Skeletal muscle tissue (tissue), 4 donors: ENCODE data around the gene TMEM222. TPM values are rescaled to one million over a fixed set of nuclear protein-coding genes. Genes with fewer than 3 reads are reported as not detected.

Source experiments
- H3K27ac ChIP-seq: one replicate; pipeline ENCODE4 v1.7.0; 2013; ENCODE audit warnings: mild to moderate bottlenecking, low read depth, low read length, inconsistent platforms
- H3K27me3 ChIP-seq, 3 donors: one replicate each; pipeline ENCODE4 v1.7.0; 2013; ENCODE audit warnings: low read length in 3 of 3; ENCODE audit not compliant: control insufficient read depth in 3 of 3, insufficient read depth in 3 of 3
- H3K36me3 ChIP-seq, 3 donors: one replicate each; pipeline ENCODE4 v1.7.0; 2013; ENCODE audit warnings: low read length in 3 of 3; ENCODE audit not compliant: control insufficient read depth in 3 of 3, insufficient read depth in 3 of 3
- H3K4me1 ChIP-seq, 3 donors: one replicate each; pipeline ENCODE4 v1.7.0; 2013; ENCODE audit warnings: low read length in 3 of 3, mild to moderate bottlenecking in 3 of 3; ENCODE audit not compliant: control insufficient read depth in 3 of 3, insufficient read depth in 3 of 3
- H3K4me3 ChIP-seq, 3 donors: one replicate each; pipeline ENCODE4 v1.7.0; 2013; ENCODE audit warnings: low read length in 3 of 3
- H3K9ac ChIP-seq, 3 donors: one replicate each; pipeline ENCODE4 v1.7.0; 2013; ENCODE audit warnings: low read length in 3 of 3, mild to moderate bottlenecking in 3 of 3, moderate library complexity in 2 of 3, low read depth in 1 of 3
- H3K9me3 ChIP-seq, 3 donors: one replicate each; pipeline ENCODE4 v1.7.0; 2013; ENCODE audit warnings: low read length in 3 of 3; ENCODE audit not compliant: control insufficient read depth in 3 of 3
- total RNA-seq: library from RNA; depleted of rRNA; stranded (reverse); fragments of >200 nt; gene quantifications from one replicate; pipeline ENCODE4 v1.2.3, GENCODE V29; 2014
- donor health status: Osteomylitis.

TMEM222 gene
- total RNA-seq, 1 donor from 2014 or later, result 14.1 TPM

- H3K4me1 ChIP-seq, result peaks cover 23 to 30% (median 26%) of the 10 kb centered on the region in 3 donors
These were observed 42.1 kb downstream of the TMEM222 start for GRCh38 chr1:27363766-27364695.

GRCh38 chr1:27364696-27365371, 42.9 kb downstream of the TMEM222 start:
- H3K27ac ChIP-seq, result peak overlapping the region; percentile 91
- H3K27me3 ChIP-seq, result no peaks in the 10 kb centered on the region
- no peaks in the 10 kb centered on the region for H3K9me3 ChIP-seq
- H3K4me3 ChIP-seq, result peak overlapping the region; percentile 64 to 80 (median 65)
- peaks cover 23 to 33% (median 26%) of the 10 kb centered on the region in 3 donors for H3K4me1 ChIP-seq
- peak overlapping the region in 2 of 3 donors; percentile 69 to 71 for H3K9ac ChIP-seq
- H3K36me3 ChIP-seq, result peaks cover 22 to 35% (median 27%) of the 10 kb centered on the region in 3 donors

More at GRCh38 chr1:27363766-27364695, 42.1 kb downstream of the TMEM222 start:
- Histone ChIP-seq H3K4me3 (no peak overlapping the region), H3K27ac (no peak overlapping the region), H3K9me3 (no peaks in the 10 kb centered on the region), H3K27me3 (no peaks in the 10 kb centered on the region), H3K9ac (peak overlapping the region in 2 of 3 donors; percentile 69 to 71), H3K36me3 (peaks cover 24 to 39% (median 33%) of the 10 kb centered on the region in 3 donors)

DNA sequence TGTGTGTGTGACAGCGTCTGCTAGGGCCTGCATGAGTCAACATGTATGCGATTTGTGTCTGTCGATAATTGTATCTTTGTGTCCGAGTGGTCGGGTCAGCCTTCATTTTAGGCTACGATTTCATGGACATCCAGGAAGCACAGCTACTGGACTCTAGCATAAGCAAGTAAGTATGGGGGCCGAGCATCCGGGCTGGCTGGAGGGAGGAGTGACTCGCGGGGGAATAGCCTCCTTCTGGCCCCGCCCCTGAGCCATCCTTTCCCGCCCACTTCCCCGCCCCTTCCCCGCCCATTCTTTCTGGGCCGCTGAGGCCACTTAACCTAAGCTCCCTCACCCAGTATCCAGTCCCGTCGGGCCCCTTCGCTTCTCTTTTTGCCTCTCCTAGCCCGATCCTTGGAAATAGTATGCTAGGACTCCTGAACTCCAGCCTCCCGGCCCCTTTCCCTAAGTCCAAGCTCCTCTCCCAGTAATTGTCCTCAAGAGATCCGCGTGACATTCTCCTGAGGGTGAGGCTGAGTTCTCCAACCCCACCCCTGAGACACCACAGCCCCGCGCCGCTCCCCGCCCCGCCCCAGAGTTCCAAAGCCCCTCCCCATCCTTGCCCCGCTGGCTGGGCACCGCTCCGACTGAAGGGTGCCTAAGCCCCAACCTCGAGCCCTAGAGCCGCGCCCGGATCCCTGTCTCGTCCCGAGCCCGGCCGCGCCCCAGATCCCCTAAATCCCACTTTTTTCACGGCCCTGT, 43.6 kb downstream of the TMEM222 start:
- Histone ChIP-seq H3K27me3 (no peaks in the 10 kb centered on the region), H3K9me3 (no peaks in the 10 kb centered on the region), H3K9ac (peak overlapping the region; percentile 69 to 84 (median 69)), H3K36me3 (peaks cover 20 to 33% (median 27%) of the 10 kb centered on the region in 3 donors), H3K4me1 (peaks cover 23 to 33% (median 26%) of the 10 kb centered on the region in 3 donors), H3K4me3 (peak overlapping the region; percentile 64 to 80 (median 72)), H3K27ac (peak overlapping the region; percentile 91)

DNA sequence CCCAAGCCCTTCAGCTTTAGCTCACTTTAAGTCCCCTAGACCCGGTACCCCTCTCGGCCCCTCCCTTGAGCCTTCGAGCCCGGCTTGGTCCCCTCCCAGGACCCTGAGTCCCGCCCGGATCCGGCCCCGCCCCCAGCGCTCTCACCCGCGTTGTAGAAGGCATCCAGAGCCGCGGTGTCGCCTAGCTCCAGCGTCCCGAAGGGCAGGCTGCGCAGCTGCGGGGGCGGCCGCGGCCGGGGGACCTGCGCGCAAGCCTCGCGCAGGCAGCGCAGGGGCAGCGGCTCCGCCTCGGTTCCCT, 44.1 kb downstream of the TMEM222 start:
- Histone ChIP-seq H3K9me3 (no peaks in the 10 kb centered on the region), H3K4me1 (peaks cover 23 to 33% (median 26%) of the 10 kb centered on the region in 3 donors), H3K27me3 (no peaks in the 10 kb centered on the region), H3K9ac (peak overlapping the region; percentile 65 to 84 (median 69)), H3K27ac (peak overlapping the region; percentile 91), H3K36me3 (peaks cover 18 to 30% (median 27%) of the 10 kb centered on the region in 3 donors), H3K4me3 (peak overlapping the region; percentile 64 to 80 (median 72))

DNA sequence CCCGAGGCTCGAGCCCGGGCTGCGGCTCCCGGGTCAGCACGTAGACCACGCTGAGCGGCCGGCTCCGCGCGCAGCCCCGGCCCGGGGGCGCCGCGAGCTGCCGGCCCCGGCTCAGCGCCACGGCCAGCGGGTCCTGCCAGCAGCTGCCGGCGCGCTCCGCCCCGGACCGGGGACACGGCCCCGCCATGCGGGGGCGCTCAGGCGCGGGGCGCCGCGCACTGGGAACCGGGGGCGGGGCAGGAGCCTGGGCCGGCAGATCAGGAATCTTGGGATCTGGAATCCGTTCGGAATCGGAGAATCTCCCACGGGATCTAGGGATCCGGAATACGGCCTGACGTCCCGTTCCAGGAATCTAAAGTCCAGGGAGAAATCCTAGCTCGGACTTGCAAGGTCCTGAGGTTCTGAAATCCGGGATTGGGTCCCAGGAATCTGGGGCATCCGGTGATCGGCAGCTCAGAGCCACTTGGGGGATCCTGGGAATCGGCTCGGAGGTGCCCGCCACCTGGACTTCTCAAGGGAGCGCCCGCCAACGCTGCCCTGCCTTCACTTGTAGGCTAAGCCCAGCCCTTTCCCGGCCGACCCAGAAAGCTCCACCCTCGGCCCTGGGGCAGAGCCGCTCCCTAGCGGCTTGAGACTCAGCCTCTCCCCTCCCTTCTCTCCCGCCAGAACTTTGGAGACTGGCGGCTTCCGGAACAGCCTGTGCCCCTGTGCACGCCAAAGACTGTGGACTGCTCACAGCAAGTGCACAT, 44.6 kb downstream of the TMEM222 start, which contains the start of gene MAP3K6:
TSS of gene MAP3K6 (minus strand) at position 551 of the 749 bp plus-strand sequence. CDS start at position 187, 364 bp downstream.
- Histone ChIP-seq H3K4me1 (peaks cover 23 to 33% (median 26%) of the 10 kb centered on the region in 3 donors), H3K4me3 (peak within 1 kb of the TSS; percentile 64 to 80 (median 75)), H3K27me3 (no peaks in the 10 kb centered on the region), H3K36me3 (peaks cover 13 to 25% (median 23%) of the 10 kb centered on the region in 3 donors), H3K9ac (peak within 1 kb of the TSS; percentile 71 to 89 (median 84)), H3K9me3 (no peaks in the 10 kb centered on the region), H3K27ac (peak within 1 kb of the TSS; percentile 91)

DNA sequence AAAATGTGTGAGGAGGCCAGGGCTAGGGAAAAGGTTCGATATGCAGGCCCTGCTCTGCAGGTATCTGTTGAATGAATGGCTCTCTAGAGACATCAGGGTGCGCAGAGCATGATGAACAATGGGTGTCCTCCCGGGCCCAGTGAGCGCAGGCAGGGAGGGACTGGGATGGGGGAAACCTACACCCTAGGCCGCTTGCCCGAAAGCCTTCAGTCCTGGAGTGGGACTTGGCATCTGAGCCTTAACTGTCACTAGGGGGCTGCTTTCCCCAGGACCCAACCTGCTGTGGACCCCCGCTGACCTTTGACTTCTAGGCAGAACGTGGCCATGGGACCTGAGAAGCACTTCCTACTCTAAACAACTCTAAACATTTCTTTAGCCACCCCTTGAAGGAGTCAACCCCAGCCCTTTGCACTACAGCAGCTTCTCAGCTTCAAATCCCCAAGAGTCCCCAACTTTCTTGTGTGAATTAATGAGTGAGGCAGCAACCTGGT, 45.2 kb downstream of the TMEM222 start:
- Histone ChIP-seq H3K27me3 (no peaks in the 10 kb centered on the region), H3K4me3 (peak overlapping the region; percentile 64 to 80 (median 75)), H3K9me3 (no peaks in the 10 kb centered on the region), H3K36me3 (peaks cover 8 to 19% (median 18%) of the 10 kb centered on the region in 3 donors), H3K27ac (peak overlapping the region; percentile 88), H3K4me1 (peaks cover 23 to 33% (median 26%) of the 10 kb centered on the region in 3 donors), H3K9ac (peak overlapping the region; percentile 71 to 89 (median 84))

- H3K9me3 ChIP-seq, result no peaks in the 10 kb centered on the region
- H3K27ac ChIP-seq, result no peak overlapping the region
- peak overlapping the region in 1 of 3 donors; percentile 25 for H3K9ac ChIP-seq
- no peak overlapping the region for H3K4me3 ChIP-seq
- peaks cover 0 to 4% (median 2%) of the 10 kb centered on the region in 3 donors for H3K36me3 ChIP-seq
- no peaks in the 10 kb centered on the region for H3K27me3 ChIP-seq
- peaks cover 23 to 26% (median 25%) of the 10 kb centered on the region in 3 donors for H3K4me1 ChIP-seq
These were observed 47.1 kb downstream of the TMEM222 start for GRCh38 chr1:27368869-27369582.

- H3K9me3 ChIP-seq, result no peaks in the 10 kb centered on the region
- H3K27me3 ChIP-seq, result no peaks in the 10 kb centered on the region
- no peaks in the 10 kb centered on the region for H3K36me3 ChIP-seq
- H3K27ac ChIP-seq, result no peak overlapping the region
- peaks cover 5 to 14% (median 7%) of the 10 kb centered on the region in 3 donors for H3K4me1 ChIP-seq
- no peak overlapping the region for H3K4me3 ChIP-seq
- H3K9ac ChIP-seq, result no peak overlapping the region
These were observed 50.3 kb downstream of the TMEM222 start for GRCh38 chr1:27372022-27372807.
